HCT116 (cell line): ENCODE results near the gene CAB39.

Experiments used
- EZH2phosphoT487 ChIP-seq: fragments of 200-600 bp; IDR thresholded peaks from 2 replicates; pipeline ENCODE4 v1.6.1; 2018; ENCODE audit warnings: antibody characterized with exemption, borderline replicate concordance
- POLR2A ChIP-seq: IDR thresholded peaks from 2 replicates; pipeline ENCODE4 v1.7.0; 2011; ENCODE audit warnings: borderline replicate concordance; ENCODE audit not compliant: insufficient read depth, insufficient read length; ENCODE audit errors: extremely low read depth
- REST ChIP-seq: IDR thresholded peaks from 2 replicates; pipeline ENCODE4 v1.6.1; 2012; ENCODE audit warnings: low read depth
- TCF7L2 ChIP-seq: IDR thresholded peaks from 2 replicates; pipeline ENCODE4 v1.7.0; 2011; ENCODE audit warnings: borderline replicate concordance, inconsistent platforms; ENCODE audit not compliant: insufficient read depth, insufficient read length; ENCODE audit errors: extremely low read depth
- TF ChIP-seq, protein P1 (sequence below), 3 experiments: fragments of 200-600 bp in 1 of 3; sonication (generic) in 1 of 3; IDR thresholded peaks in 2 of 3; conservative IDR thresholded peaks in 1 of 3; 2 replicates each; pipeline ENCODE4 v1.5.1; 2012 to 2017; ENCODE audit warnings: low read depth in 2 of 3, low read length in 2 of 3, antibody characterized with exemption in 1 of 3, borderline replicate concordance in 1 of 3, control low read depth in 1 of 3, mild to moderate bottlenecking in 1 of 3, mixed read lengths in 1 of 3, mixed run types in 1 of 3, moderate library complexity in 1 of 3; ENCODE audit not compliant: insufficient read depth in 1 of 3
- TF ChIP-seq, protein P2 (sequence below): IDR thresholded peaks from 2 replicates; pipeline ENCODE4 v1.6.1; 2011; ENCODE audit warnings: mild to moderate bottlenecking, low read length, moderate library complexity; ENCODE audit not compliant: insufficient replicate concordance; ENCODE audit errors: extremely low read depth

GRCh38 chr2:230713331-230714135 is 891 bp downstream of the CAB39 start:
- TF ChIP-seq, protein P1, sequence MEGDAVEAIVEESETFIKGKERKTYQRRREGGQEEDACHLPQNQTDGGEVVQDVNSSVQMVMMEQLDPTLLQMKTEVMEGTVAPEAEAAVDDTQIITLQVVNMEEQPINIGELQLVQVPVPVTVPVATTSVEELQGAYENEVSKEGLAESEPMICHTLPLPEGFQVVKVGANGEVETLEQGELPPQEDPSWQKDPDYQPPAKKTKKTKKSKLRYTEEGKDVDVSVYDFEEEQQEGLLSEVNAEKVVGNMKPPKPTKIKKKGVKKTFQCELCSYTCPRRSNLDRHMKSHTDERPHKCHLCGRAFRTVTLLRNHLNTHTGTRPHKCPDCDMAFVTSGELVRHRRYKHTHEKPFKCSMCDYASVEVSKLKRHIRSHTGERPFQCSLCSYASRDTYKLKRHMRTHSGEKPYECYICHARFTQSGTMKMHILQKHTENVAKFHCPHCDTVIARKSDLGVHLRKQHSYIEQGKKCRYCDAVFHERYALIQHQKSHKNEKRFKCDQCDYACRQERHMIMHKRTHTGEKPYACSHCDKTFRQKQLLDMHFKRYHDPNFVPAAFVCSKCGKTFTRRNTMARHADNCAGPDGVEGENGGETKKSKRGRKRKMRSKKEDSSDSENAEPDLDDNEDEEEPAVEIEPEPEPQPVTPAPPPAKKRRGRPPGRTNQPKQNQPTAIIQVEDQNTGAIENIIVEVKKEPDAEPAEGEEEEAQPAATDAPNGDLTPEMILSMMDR (IDR thresholded peaks at IDR 0.05 in 2 of 3, conservative IDR thresholded peaks at IDR 0.05 in 1 of 3; ENCODE audit: borderline replicate concordance in 1 of 3, insufficient read depth in 1 of 3, low read depth in 2 of 3, low read length in 2 of 3): no peak
- TF ChIP-seq TCF7L2 (no peak), REST (no peak), EZH2phosphoT487 (no peak), POLR2A (no peak)
- TF ChIP-seq, protein P2, sequence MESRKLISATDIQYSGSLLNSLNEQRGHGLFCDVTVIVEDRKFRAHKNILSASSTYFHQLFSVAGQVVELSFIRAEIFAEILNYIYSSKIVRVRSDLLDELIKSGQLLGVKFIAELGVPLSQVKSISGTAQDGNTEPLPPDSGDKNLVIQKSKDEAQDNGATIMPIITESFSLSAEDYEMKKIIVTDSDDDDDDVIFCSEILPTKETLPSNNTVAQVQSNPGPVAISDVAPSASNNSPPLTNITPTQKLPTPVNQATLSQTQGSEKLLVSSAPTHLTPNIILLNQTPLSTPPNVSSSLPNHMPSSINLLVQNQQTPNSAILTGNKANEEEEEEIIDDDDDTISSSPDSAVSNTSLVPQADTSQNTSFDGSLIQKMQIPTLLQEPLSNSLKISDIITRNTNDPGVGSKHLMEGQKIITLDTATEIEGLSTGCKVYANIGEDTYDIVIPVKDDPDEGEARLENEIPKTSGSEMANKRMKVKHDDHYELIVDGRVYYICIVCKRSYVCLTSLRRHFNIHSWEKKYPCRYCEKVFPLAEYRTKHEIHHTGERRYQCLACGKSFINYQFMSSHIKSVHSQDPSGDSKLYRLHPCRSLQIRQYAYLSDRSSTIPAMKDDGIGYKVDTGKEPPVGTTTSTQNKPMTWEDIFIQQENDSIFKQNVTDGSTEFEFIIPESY: no peak
